H1 (cell line): ENCODE measurements around the gene ACTL9. TPM values are rescaled to one million over a fixed set of nuclear protein-coding genes. Genes with fewer than 3 reads are reported as not detected.

Experiments used
- CEBPB ChIP-seq: IDR thresholded peaks from 2 replicates; pipeline ENCODE4 v1.6.1; 2012; ENCODE audit warnings: low read depth, low read length
- CTCF ChIP-seq, 3 experiments: IDR thresholded peaks; 1 replicate in 2 of 3; 2 replicates in 1 of 3; pipeline versions ENCODE4 v1.5.1 to v1.6.1; 2011; ENCODE audit warnings: low read length in 3 of 3, mild to moderate bottlenecking in 3 of 3, inconsistent platforms in 2 of 3, low read depth in 1 of 3, moderate library complexity in 1 of 3; ENCODE audit not compliant: insufficient read depth in 1 of 3; ENCODE audit errors: control extremely low read depth in 1 of 3
- MAX ChIP-seq: IDR thresholded peaks from 2 replicates; pipeline ENCODE4 v1.6.1; 2012; ENCODE audit warnings: inconsistent platforms
- NRF1 ChIP-seq: IDR thresholded peaks from 2 replicates; pipeline ENCODE4 v1.6.1; 2011; ENCODE audit warnings: mild to moderate bottlenecking, low read depth, low read length, improper control_type of control experiment
- RFX5 ChIP-seq: IDR thresholded peaks from 2 replicates; pipeline ENCODE4 v1.6.1; 2011; ENCODE audit warnings: low read depth, low read length, improper control_type of control experiment, borderline replicate concordance
- SP2 ChIP-seq: IDR thresholded peaks from 2 replicates; pipeline ENCODE4 v1.6.1; 2012; ENCODE audit warnings: mild to moderate bottlenecking, low read length, inconsistent platforms
- TAF1 ChIP-seq: IDR thresholded peaks from 2 replicates; pipeline ENCODE4 v1.6.1; 2011; ENCODE audit warnings: mild to moderate bottlenecking, low read depth, low read length
- polyA plus RNA-seq, 7 experiments: library from polyadenylated mRNA; depleted of rRNA in 3 of 7; stranded (reverse) in 5 of 7; unstranded in 2 of 7; fragments of >200 nt in 5 of 7; fragments of 200-250 nt in 2 of 7; gene quantifications; 1 replicate in 5 of 7; 2 replicates in 1 of 7; 4 replicates in 1 of 7; pipeline versions ENCODE4 v1.2.1 to v1.2.3, GENCODE V29; 2011 to 2013; ENCODE audit warnings: missing spikeins in 2 of 7, mixed read lengths in 2 of 7
- total RNA-seq: library from RNA; stranded (reverse); fragmentation: NEBNext Ultra II Directional; extraction: Animal tissue kit (Norgen Biotek cat#: 25700); gene quantifications from 2 replicates; pipeline ENCODE4 v1.2.1, GENCODE V29; 2021

Gene ACTL9
- total and polyA plus RNA-seq, 2 of the 8 experiments (the other 6 are each of a cell fraction or from before 2014, with no cell fraction given), result not detected

DNA sequence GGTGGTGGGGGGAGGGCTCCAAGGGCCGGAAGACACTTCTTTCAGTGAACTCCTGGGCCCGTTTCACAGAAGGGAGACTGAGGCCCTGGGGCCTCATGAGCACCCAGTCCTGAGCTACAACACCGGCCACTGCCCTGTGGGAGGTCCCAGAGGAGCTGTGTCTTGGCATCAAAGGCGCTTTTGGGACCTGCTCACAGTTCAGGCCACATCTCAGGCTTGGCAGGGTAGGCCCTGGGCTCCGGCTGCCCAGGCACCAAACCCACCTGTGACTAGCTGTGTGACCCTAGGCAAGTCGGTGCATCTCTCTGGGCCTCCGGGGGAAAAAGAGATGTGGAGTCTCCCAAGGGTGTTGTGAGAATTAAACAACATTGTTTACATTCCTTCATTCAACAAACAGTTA, 38.7 kb downstream of the ACTL9 start (continued):
- no peak for TF ChIP-seq CTCF (IDR thresholded peaks at IDR 0.05; ENCODE audit: control extremely low read depth in 1 of 3, insufficient read depth in 1 of 3, low read depth in 1 of 3, low read length in 3 of 3)
- no peak for TF ChIP-seq RFX5
- no peak for TF ChIP-seq NRF1
- no peak for TF ChIP-seq TAF1
- no peak for TF ChIP-seq SP2
- TF ChIP-seq MAX, result no peak
- no peak for TF ChIP-seq CEBPB
